WI38 (cell line): Measurements from ENCODE around the gene FSTL4.

ENCODE experiments used
- H3K4me3 ChIP-seq: 2 replicates; pipeline ENCODE4 v1.5.1; 2011; ENCODE audit warnings: low read depth, mild to moderate bottlenecking, control low read depth, low read length
- TF ChIP-seq, protein P1 (sequence below): IDR thresholded peaks from 2 replicates; pipeline ENCODE4 v1.5.1; 2012; ENCODE audit warnings: low read depth, mild to moderate bottlenecking, control low read depth, low read length

FSTL4 gene

GRCh38 chr5:133494923-133495246 lies 117.5 kb downstream of the FSTL4 start:
- TF ChIP-seq, protein P1, sequence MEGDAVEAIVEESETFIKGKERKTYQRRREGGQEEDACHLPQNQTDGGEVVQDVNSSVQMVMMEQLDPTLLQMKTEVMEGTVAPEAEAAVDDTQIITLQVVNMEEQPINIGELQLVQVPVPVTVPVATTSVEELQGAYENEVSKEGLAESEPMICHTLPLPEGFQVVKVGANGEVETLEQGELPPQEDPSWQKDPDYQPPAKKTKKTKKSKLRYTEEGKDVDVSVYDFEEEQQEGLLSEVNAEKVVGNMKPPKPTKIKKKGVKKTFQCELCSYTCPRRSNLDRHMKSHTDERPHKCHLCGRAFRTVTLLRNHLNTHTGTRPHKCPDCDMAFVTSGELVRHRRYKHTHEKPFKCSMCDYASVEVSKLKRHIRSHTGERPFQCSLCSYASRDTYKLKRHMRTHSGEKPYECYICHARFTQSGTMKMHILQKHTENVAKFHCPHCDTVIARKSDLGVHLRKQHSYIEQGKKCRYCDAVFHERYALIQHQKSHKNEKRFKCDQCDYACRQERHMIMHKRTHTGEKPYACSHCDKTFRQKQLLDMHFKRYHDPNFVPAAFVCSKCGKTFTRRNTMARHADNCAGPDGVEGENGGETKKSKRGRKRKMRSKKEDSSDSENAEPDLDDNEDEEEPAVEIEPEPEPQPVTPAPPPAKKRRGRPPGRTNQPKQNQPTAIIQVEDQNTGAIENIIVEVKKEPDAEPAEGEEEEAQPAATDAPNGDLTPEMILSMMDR = no peak
- no peak overlapping the region for H3K4me3 ChIP-seq

- H3K4me3 ChIP-seq = no peak overlapping the region
- TF ChIP-seq, protein P1 = no peak
Observed at GRCh38 chr5:133494232-133494922, 118.0 kb downstream of the FSTL4 start.

DNA sequence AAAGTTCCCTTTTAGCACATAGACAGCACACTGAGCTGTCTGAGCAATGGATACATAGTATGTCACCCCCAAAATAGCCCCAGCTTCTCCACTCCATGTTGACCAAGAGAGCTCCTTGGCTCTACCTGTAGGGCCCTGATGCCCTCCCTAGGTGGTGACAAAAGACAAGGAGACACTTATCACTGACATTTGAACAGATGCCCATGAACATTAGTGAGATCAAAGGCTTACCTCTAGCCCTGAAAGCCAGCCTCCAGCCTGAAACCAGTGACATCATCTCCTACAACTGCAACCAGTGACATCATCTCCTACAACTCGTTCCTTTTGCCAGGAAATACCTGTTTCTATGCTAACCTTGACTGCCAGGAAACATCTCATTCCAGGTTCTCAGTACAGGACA lies 122.7 kb downstream of the FSTL4 start:
- H3K4me3 ChIP-seq = no peak overlapping the region
- TF ChIP-seq, protein P1 = no peak

GRCh38 chr5:133487093-133487492 lies 125.2 kb downstream of the FSTL4 start:
- H3K4me3 ChIP-seq = no peak overlapping the region
- TF ChIP-seq, protein P1 = no peak

DNA sequence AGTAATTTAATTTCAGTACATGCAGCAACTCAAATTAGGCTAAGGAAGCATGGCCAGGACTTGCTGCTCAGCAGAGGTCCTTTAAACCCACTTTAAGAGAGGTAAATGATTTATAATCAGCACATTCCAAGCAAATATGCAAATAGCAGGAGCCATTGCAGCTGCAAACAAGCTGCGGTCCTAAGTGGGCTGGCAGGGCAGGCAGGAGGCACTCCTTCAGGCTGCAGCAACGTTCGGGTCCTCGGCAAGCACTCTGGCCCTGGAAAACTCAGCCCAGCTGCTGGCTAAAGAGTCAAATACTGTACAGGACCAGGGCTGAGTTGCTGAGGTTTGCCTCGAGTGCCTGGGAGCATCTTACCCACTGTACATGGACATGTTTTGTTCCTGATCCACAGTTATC lies 126.9 kb downstream of the FSTL4 start:
- no peak overlapping the region for H3K4me3 ChIP-seq
- TF ChIP-seq, protein P1 = no peak

DNA sequence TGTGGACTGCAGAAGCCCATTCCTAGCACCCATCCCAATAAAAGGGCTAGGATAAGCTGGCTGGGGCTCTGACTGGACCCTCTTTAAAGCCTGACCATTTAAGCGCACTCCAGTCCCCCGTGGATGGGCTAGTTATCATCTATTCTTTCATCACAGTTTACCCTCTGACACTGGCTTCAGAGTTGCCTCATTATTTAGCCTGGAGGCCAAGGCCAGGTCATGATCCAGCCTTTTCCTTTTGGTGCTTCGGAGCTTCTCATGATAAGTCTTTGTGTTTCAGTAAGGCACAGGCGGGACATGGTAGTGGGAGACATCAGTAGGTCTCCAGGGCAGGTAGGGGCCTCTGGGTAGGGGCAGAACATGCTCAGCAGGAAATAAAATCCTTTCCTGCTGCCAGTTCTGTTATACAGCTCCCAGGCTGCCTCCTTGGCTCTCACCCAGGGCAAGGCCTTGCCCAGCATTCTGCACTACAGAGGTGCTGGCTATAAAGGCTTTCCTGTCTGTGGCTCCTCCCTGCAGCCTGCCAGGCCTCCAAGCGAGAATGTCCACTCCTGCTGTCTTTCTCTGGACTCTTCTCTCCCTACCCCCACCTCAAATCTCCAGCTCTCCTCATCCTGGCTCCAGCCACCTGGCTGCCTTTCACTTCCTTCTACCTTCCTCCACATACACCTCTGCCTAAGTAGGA lies 128.8 kb downstream of the FSTL4 start:
- H3K4me3 ChIP-seq = no peak overlapping the region
- TF ChIP-seq, protein P1 = no peak

- H3K4me3 ChIP-seq = no peak overlapping the region
Observed at GRCh38 chr5:133482028-133482427, 130.3 kb downstream of the FSTL4 start.

More at GRCh38 chr5:133482028-133482427, 130.3 kb downstream of the FSTL4 start:
- TF ChIP-seq, protein P1 = no peak
